HTERT RPE-1 (cell line): ENCODE data around the gene SCNN1A.
"Not testable (repeated sequence)": the region's sequence is repeated elsewhere in the genome, so short reads cannot be mapped to it uniquely, and the experiment has no call there.

ENCODE experiments used
- in situ Hi-C: fragments of 300-500 bp; cut with MboI; formaldehyde crosslinking; loops from 4 replicates; pipeline ENCODE4 v1.14.3; 2020; ENCODE audit warnings: low sequenced_read_pairs

Gene SCNN1A

DNA sequence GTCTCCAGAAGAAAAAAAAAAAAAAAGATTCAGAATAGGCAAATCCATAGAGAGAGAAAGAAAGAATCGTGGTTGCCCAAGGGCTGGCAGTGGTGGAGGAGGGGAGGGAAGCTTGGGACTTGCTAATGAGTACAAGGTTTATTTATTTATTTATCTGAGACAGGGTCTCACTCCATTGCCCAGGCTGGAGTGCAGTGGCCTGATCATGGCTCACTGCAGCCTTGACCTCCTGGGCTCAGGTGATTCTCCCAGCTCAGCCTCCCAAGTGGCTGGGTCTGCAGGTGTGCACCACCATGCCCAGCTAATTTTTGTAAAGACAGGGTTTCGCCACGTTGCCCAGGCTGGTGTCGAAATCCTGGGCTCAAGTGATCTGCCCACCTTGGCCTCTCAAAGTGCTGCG lies 23.7 kb downstream of the SCNN1A start:
- in situ Hi-C loops, result no loop called here

- in situ Hi-C loops, result no loop called here
Measured at GRCh38 chr12:6347367-6348338, 27.7 kb downstream of the SCNN1A start.

DNA sequence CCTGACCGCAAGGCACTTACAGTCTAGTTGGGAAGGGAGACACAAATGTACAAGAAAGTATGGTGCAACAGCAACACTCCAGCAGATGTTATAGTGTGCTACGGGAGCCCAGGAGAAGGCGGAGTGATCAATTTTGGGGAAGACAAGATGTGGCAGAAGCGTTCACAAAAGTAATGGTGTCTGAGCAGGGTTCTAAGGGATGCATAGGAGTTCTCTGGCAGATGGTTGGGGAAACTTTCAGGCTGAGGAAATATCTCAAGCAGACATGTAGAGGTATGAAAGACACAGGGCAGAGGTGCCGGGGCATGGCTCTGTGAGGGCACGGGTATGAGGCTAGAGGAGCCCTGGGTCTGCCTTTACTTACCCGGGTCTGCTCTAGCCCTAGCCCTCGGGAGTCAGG lies 28.4 kb downstream of the SCNN1A start:
- in situ Hi-C loops, result no loop called here

DNA sequence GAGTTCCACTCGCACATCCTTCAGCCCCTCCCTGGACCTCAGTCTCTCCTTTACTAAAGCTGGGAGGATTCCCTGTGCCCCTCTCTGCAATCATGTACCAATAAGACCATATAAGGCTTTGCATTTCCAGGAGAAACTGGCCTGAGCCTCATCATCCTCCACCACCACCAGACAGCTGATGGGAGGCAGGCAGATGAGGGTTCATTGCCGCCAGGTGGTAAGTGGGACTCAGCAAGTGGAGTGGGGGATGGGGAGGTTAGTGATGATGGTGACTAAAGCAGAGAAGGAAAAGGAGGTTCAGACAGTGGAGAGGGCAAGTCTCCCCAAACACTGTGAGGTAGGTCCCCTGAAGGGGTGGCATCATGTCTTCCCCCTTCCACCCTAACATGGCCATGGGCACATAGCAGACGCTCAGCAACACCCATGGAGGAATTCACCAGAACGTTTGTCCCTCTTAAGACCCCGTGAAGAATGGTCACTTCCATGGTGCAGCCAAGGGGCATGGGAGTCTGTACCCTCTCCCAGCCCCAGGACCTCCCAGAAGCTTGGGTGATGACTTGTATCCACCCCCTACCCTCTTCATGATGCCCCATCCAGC lies 29.0 kb downstream of the SCNN1A start:
- in situ Hi-C loops, result no loop called here

DNA sequence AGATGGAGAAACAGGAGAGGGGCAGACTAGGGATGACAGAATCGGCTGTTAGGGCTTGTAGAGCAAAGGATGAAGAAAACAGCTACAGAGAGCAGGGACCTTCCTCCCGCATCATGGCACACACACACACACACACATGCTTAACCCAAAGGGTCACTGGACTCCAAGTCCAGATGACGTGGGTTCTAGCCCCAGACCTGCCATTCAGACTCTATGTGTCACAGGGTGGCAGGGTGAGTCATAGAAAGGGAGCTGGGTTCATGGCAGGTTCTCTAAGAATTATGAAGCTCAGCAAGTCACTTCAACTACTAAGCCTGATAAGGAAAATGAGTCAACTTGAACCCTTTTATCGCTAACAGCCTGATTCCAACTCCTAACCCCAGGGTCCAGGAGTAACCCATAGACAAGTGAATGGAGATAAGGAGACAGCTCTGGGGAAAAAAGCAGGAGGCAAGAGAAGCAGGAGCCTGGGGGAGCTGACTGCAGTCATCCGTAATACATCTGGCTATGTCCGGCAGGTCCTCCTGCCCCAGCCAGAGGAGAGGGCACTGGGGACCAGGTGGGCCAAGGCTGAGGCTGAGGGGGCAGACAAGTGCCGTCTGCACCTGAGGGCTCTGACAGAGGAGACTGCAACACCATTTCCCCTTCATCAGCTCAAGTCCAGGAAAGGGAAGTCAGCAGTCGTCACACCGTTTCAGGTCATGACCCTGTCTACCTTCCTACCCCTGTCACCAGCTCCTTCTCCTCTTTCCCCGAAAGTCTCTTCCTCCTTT lies 29.9 kb downstream of the SCNN1A start:
- in situ Hi-C loops, result no loop called here

DNA sequence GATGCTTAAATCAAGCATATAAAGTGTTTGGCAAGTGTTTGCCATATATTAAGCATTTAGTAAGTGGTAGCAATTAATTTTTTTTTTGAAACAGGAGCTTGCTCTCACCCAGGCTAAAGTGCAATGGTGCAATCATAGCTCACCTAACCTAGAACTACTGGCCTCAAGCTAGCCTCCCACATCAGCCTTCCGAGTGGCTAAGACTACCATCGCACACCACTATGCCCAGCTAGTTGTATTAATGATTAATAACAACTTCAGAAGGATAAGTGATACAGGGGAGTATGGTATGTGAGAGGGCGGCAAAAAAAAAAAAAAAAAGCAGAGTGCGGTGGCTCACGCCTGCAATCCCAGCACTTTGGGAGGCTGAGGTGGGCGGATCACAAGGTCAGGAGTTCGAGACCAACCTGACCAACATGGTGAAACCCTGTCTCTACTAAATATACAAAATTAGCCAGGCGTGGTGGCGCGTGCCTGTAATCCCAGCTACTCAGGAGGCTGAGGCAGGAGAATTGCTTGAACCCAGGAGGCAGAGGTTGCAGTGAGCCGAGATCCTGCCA lies 31.2 kb downstream of the SCNN1A start:
- in situ Hi-C loops, result not testable (repeated sequence)

GRCh38 chr12:6343518-6343917 lies 31.8 kb downstream of the SCNN1A start:
- in situ Hi-C loops, result no loop called here

- in situ Hi-C loops, result no loop called here
Measured at GRCh38 chr12:6342140-6342889, 33.0 kb downstream of the SCNN1A start.

- in situ Hi-C loops, result no loop called here
Measured at GRCh38 chr12:6341417-6342139, 33.8 kb downstream of the SCNN1A start, which contains the start of gene TNFRSF1A. Gene TNFRSF1A (minus strand): TSS chr12:6342076. CDS start chr12:6341814, 262 bp downstream.

DNA sequence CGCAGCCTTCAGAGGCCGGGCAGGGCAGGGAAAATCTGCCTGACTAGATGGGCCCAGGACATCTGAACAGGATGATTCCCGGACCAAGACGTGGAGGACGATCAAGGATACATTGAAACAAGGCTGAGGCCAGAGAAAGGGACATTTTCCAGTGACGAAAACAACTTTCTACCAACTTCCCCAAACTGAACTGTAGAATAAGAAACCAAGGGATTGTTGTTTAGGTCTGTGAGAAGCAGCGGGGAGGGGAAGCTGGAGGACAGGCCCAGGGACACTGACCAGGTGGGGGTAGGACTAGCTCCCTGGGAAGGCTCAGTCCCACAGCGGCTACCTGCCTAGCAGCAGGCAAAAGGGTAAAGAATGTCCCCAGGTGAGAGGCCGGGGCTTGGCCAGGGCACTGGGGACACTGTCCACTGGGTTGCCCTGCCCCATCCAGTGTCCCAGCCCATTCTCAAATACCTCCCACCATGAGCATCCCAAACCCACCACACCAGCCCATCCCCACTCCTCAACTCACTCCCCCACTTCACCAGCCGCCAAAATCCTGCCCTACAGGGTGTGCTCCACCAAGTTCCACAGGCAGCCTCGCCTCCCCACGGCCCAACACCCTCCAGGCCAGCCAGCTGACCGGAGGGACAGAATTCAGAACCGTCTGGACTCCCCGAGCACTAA lies 34.5 kb downstream of the SCNN1A start:
- in situ Hi-C loops, result no loop called here

DNA sequence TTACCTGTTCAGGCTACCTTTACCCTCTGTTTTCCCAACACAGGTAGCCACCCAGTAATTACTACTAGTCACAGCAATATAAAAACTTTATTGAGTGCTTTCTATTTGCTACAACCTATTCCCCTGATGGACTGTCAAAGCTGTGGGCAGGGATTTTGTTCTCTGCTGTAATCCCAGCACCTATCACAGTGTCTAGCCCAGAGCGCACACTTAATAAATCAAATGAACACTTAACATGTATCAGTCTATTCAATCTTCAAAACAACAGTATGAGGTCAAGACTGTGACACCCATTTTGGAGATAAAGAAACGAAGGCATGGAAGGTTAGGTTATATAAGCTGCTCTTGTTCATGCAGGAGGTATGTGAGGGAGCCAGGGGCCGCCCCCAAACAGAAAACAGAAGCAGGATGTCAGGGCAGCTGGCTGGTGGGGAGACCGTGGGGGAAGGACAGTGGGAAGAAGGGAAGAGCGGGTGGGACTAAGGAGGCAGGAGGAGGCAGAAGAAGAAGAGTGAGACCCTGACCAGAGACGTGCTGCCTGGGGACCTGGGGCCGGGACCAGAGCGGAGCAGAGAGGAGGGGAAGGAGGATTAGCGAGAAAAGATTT lies 35.2 kb downstream of the SCNN1A start:
- in situ Hi-C loops, result no loop called here

- in situ Hi-C loops, result no loop called here
Measured at GRCh38 chr12:6338955-6339354, 36.4 kb downstream of the SCNN1A start.

DNA sequence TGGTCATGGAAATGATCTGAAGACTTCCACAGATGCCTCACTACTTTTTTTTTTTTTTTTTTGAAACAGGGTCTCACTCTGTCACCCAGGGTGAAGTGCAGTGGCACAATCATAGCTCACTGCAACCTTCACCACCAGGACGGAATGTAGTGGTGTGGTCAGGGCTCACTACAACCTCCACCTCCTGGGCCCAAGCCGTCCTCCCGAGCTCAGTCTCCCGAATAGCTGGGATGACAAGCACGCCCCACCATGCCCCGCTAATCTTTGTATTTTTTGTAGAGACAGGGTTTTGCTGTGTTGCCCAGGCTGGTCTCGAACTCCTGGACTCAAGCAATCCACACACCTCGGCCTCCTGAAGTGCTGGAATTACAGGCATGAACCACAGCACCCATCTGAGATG lies 36.8 kb downstream of the SCNN1A start:
- in situ Hi-C loops, result not testable (repeated sequence)

DNA sequence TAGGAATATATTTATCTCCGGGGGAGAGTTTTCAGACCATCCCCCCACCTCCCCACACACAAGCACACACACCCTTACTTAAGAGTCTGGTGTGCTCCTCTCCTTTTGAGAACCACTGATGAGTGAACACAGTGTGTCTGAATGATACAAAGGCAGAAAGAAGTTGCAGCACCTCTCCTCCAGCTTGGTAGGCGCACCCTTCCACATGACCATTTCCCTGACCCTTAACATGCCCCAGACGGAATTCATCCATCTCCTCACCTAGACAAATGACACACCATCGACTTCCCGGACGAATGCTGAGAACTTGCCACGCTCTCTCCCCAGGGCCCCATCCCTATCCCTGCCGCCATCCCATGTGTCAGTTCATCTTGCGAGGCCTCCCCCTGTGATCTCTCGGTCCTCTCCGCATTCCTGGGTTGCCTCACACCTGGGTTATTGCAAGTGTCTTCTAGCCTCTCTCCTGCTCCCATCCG lies 37.4 kb downstream of the SCNN1A start:
- in situ Hi-C loops, result no loop called here

DNA sequence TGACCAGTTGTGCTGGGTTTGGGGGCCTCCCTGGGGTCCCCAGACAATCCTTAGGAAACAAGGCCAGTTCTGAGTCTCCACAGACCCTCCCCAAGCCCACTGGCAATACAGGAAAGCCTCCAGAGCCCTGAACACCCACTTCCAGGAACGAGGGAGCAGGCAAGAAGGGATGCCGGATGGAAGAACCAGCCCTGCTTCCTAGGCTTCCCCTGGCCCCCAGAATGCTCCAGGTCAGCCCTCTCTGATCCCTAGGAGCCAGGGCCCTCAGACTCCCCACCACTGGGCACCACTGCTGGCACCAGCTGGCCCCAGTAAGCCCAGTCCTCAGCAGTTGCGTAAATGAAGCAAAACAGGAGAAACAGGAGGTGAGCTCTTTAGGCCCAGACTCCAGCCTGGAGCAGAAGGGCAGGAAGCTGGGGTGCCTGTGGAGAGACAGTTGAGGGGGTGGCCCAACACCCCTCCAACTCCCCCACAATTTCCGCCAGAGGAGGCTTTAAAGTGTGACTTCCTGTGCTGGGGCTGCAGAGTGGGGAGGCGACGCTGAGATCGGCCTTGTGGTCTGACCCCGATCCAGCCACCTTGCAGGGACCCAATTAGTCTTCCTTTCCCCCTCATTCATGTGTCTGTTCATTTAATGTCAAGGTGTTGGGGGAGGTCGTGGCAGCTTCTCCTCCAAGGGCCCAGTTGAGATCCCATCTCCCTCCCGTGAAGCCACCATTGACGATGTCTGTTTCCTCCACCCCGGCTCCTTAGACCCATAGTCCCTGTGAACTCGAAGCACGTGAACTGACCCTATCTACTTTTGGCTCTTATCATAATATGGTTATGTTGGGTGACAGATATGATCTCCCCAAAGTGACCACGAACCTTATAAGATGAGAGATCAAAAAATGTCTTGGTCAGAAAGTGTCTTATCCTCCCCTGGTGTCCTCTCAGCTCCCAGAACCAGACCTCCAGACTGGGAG lies 38.2 kb downstream of the SCNN1A start:
- in situ Hi-C loops, result no loop called here

GRCh38 chr12:6336079-6336888 lies 39.1 kb downstream of the SCNN1A start:
- in situ Hi-C loops, result no loop called here
